ENCODE results near the gene CDH18. TPM values are rescaled to one million over a fixed set of nuclear protein-coding genes. Genes with fewer than 3 reads are reported as not detected.

Gene CDH18
- total RNA-seq, 1 donor from 2014 or later: not detected

DNA sequence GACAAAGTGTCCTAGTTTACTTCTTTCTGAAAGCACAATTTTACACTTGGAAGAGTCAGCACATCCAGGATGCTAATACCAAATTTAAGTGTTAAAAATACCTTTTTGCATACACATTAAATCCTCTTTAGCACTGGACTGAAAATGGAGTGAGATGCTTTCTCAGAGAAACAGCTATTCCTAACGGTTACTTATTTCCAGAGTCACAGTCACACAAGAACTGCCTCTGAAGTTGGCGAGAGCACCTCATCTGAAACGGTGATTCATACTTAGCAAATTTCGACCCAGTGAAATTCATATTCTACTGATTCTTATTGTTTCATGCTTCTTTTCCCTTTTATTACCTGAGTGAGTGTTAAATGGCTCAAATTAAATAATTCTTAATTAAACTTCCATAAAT lies 12.2 kb downstream of the CDH18 start:
- DNase-seq (ENCODE audit: low spot score in 2 of 2): no peak
- Histone ChIP-seq H3K4me1 (no peaks in the 10 kb centered on the region), H3K4me3 (no peak overlapping the region), H3K27ac (no peak overlapping the region), H3K9me3 (no peaks in the 10 kb centered on the region), H3K27me3 (no peaks in the 10 kb centered on the region), H3K36me3 (no peaks in the 10 kb centered on the region)
- intact Hi-C loops (cut with DNase I): no loop called here
- TF ChIP-seq, protein P1, sequence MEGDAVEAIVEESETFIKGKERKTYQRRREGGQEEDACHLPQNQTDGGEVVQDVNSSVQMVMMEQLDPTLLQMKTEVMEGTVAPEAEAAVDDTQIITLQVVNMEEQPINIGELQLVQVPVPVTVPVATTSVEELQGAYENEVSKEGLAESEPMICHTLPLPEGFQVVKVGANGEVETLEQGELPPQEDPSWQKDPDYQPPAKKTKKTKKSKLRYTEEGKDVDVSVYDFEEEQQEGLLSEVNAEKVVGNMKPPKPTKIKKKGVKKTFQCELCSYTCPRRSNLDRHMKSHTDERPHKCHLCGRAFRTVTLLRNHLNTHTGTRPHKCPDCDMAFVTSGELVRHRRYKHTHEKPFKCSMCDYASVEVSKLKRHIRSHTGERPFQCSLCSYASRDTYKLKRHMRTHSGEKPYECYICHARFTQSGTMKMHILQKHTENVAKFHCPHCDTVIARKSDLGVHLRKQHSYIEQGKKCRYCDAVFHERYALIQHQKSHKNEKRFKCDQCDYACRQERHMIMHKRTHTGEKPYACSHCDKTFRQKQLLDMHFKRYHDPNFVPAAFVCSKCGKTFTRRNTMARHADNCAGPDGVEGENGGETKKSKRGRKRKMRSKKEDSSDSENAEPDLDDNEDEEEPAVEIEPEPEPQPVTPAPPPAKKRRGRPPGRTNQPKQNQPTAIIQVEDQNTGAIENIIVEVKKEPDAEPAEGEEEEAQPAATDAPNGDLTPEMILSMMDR (IDR thresholded peaks at IDR 0.05): no peak

DNA sequence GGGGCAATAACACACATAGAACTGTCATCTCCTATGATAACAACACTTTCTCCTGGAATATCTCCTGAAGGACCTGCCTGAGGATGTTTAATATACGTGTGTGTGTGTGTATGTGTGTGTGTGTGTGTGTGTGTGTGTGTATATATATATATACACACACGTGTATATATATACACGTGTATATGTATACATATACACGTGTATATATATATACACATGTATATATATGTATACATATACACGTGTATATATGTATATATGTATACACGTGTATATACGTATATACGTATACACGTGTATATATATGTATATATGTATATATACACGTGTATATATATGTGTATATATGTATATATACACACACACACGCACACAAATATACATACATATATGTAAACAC lies 27.5 kb downstream of the CDH18 start:
- no peaks in the 10 kb centered on the region for H3K9me3 ChIP-seq
- no peaks in the 10 kb centered on the region for H3K4me1 ChIP-seq
- intact Hi-C loops (cut with DNase I): no loop called here
- TF ChIP-seq, protein P1 (IDR thresholded peaks at IDR 0.05): no peak
- H3K36me3 ChIP-seq: no peaks in the 10 kb centered on the region
- no peak for DNase-seq (ENCODE audit: low spot score in 2 of 2)
- no peak overlapping the region for H3K4me3 ChIP-seq
- no peaks in the 10 kb centered on the region for H3K27me3 ChIP-seq
- no peak overlapping the region for H3K27ac ChIP-seq

DNA sequence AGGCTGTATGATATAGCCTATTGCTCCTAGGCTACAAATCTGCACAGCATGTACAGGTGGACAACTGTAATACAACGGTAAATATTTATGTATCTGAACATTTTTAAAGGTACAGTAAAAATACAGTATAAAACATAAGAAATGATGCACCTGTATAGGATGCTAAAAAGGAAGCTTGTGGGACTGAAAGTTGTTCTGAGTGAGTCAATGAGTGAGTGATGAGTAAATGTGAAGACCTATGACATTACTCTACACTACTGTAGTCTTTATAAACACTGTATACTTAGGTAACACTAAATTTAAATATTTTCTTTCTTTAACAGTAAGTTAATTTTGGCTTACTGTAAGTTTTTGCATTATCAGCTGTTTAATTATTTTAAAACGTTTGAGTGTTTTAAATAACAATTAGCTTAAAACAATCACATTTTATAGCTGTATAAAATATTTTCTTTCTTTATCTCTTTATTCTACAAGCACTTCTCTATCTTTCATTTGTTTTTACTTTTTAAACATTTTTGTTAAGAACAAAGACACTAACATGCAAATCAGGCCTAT lies 28.1 kb downstream of the CDH18 start:
- Histone ChIP-seq H3K9me3 (no peaks in the 10 kb centered on the region), H3K27ac (no peak overlapping the region), H3K4me1 (no peaks in the 10 kb centered on the region), H3K4me3 (no peak overlapping the region), H3K27me3 (no peaks in the 10 kb centered on the region), H3K36me3 (no peaks in the 10 kb centered on the region)
- intact Hi-C loops (cut with DNase I): no loop called here
- TF ChIP-seq, protein P1 (IDR thresholded peaks at IDR 0.05): no peak
- DNase-seq (ENCODE audit: low spot score in 2 of 2): no peak

GRCh38 chr5:19950897-19951296 lies 37.1 kb downstream of the CDH18 start:
- TF ChIP-seq, protein P1 (IDR thresholded peaks at IDR 0.05): no peak
- DNase-seq (ENCODE audit: low spot score in 2 of 2): no peak

GRCh38 chr5:19940192-19940591 lies 47.8 kb downstream of the CDH18 start:
- Histone ChIP-seq H3K36me3 (no peaks in the 10 kb centered on the region), H3K4me3 (no peak overlapping the region), H3K27me3 (no peaks in the 10 kb centered on the region), H3K27ac (no peak overlapping the region), H3K4me1 (no peaks in the 10 kb centered on the region), H3K9me3 (no peaks in the 10 kb centered on the region)
- TF ChIP-seq, protein P1 (IDR thresholded peaks at IDR 0.05): no peak
- DNase-seq (ENCODE audit: low spot score in 2 of 2): no peak
- intact Hi-C loops (cut with DNase I): no loop called here

More at GRCh38 chr5:19950897-19951296, 37.1 kb downstream of the CDH18 start:
- no peaks in the 10 kb centered on the region for H3K27me3 ChIP-seq
- no peaks in the 10 kb centered on the region for H3K9me3 ChIP-seq
- H3K4me1 ChIP-seq: no peaks in the 10 kb centered on the region
- no peak overlapping the region for H3K4me3 ChIP-seq
- intact Hi-C loops (cut with DNase I): no loop called here
- H3K36me3 ChIP-seq: no peaks in the 10 kb centered on the region
- H3K27ac ChIP-seq: no peak overlapping the region

DNA sequence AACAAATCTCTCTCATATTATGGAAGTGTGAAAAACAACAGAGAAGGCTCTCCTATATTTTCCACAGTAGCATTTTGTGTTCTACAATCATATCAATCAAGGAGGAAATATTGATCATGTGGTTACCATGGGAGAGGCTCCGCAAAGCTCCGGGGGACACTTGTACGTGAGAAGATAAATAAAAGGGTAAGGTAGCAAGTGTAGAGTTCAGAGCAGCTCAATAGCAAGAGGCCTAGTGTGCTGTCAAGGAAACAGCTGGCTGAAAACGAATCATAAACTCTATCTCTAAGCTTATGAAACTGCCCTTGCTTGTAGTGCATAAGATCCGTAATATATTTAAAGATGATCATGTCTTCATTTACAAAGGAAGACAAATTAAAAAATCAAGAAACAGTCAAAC lies 57.5 kb downstream of the CDH18 start:
- no peaks in the 10 kb centered on the region for H3K9me3 ChIP-seq
- H3K36me3 ChIP-seq: no peaks in the 10 kb centered on the region
- TF ChIP-seq, protein P1 (IDR thresholded peaks at IDR 0.05): no peak
- intact Hi-C loops (cut with DNase I): no loop called here
- H3K27me3 ChIP-seq: no peaks in the 10 kb centered on the region
- no peak overlapping the region for H3K4me3 ChIP-seq
- no peak for DNase-seq (ENCODE audit: low spot score in 2 of 2)
- H3K4me1 ChIP-seq: no peaks in the 10 kb centered on the region
- no peak overlapping the region for H3K27ac ChIP-seq
